IMR-90 (cell line): ENCODE data around the gene SLC2A11. TPM values are rescaled to one million over a fixed set of nuclear protein-coding genes. Genes with fewer than 3 reads are reported as not detected.

Experiments
- ATAC-seq: fragments of 200-7000 bp; cut with Tn5 transposase; 2 replicates; pipeline ENCODE4 v1.9.1; 2020; ENCODE audit warnings: low read depth, mild to moderate bottlenecking, moderate library complexity
- BruUV-seq: library from RNA; stranded (reverse); fragments of 400-500 nt; replicated peaks from 2 replicates; lab custom pipeline; 2021; lab: Mats Ljungman, UMichigan
- CTCF ChIA-PET: fragments of 300-600 bp; formaldehyde crosslinking; extraction: SDS; loops from one replicate; lab custom pipeline; 2021; ENCODE audit warnings: antibody characterized with exemption; lab: Yijun Ruan, JAX
- POLR2A ChIA-PET: fragments of 300-600 bp; sonication (Branson Sonifier 250); formaldehyde crosslinking; loops from one replicate; lab custom pipeline; 2022; ENCODE audit warnings: antibody characterized with exemption; ENCODE audit not compliant: unreplicated experiment; lab: Charles Lee
- DNase-seq: peaks from one replicate; pipeline ENCODE4 v3.0.0; 2013
- H2AFZ ChIP-seq: replicated peaks from 2 replicates; pipeline ENCODE3; 2013; ENCODE audit warnings: low read length, mild to moderate bottlenecking; ENCODE audit not compliant: poor library complexity
- H2AK5ac ChIP-seq: 2 replicates; pipeline ENCODE4 v1.6.1; 2013; ENCODE audit warnings: low read depth, low read length, inconsistent platforms
- H2AK9ac ChIP-seq: replicated peaks from 2 replicates; pipeline ENCODE3; 2013; ENCODE audit warnings: mild to moderate bottlenecking, low read depth, low read length, moderate library complexity; ENCODE audit not compliant: poor library complexity
- H2BK120ac ChIP-seq: 2 replicates; pipeline ENCODE4 v1.6.1; 2013; ENCODE audit warnings: low read depth, low read length, inconsistent platforms
- H2BK15ac ChIP-seq: 3 replicates; pipeline ENCODE4 v1.6.1; 2013; ENCODE audit warnings: low read depth, low read length, inconsistent platforms
- H2BK20ac ChIP-seq: 2 replicates; pipeline ENCODE4 v1.6.1; 2013; ENCODE audit warnings: low read depth, mild to moderate bottlenecking, inconsistent platforms, low read length, moderate library complexity
- H2BK5ac ChIP-seq: 2 replicates; pipeline ENCODE4 v1.6.1; 2013; ENCODE audit warnings: mild to moderate bottlenecking, low read depth, low read length, inconsistent platforms; ENCODE audit not compliant: poor library complexity, severe bottlenecking
- H3K14ac ChIP-seq: replicated peaks from 2 replicates; pipeline ENCODE4 v1.6.1; 2013; ENCODE audit warnings: low read depth, low read length, inconsistent platforms
- H3K18ac ChIP-seq: 2 replicates; pipeline ENCODE4 v1.6.1; 2013; ENCODE audit warnings: low read depth, low read length, control low read depth
- H3K23ac ChIP-seq: 2 replicates; pipeline ENCODE4 v1.6.1; 2013; ENCODE audit warnings: low read depth, low read length, inconsistent platforms
- H3K27ac ChIP-seq: 2 replicates; pipeline ENCODE4 v1.5.1; 2013; ENCODE audit warnings: mild to moderate bottlenecking, control low read depth, low read length; ENCODE audit not compliant: insufficient read depth
- H3K27me3 ChIP-seq: 2 replicates; pipeline ENCODE4 v1.6.1; 2013; ENCODE audit warnings: low read length; ENCODE audit not compliant: control insufficient read depth, insufficient read depth
- H3K36me3 ChIP-seq: 2 replicates; pipeline ENCODE4 v1.6.1; 2013; ENCODE audit warnings: low read length, mixed read lengths; ENCODE audit not compliant: control insufficient read depth, insufficient read depth
- H3K4ac ChIP-seq: 2 replicates; pipeline ENCODE4 v1.6.1; 2013; ENCODE audit warnings: low read depth, low read length, inconsistent platforms
- H3K4me1 ChIP-seq: 2 replicates; pipeline ENCODE4 v1.6.1; 2013; ENCODE audit warnings: low read length, mixed read lengths; ENCODE audit not compliant: control insufficient read depth, insufficient read depth
- H3K4me2 ChIP-seq: 2 replicates; pipeline ENCODE4 v1.6.1; 2013; ENCODE audit warnings: low read depth, mild to moderate bottlenecking, control low read depth, low read length, moderate library complexity
- H3K4me3 ChIP-seq: 2 replicates; pipeline ENCODE4 v1.5.1; 2013; ENCODE audit warnings: low read depth, mild to moderate bottlenecking, control low read depth, low read length, moderate library complexity; ENCODE audit not compliant: insufficient read depth
- H3K56ac ChIP-seq: 2 replicates; pipeline ENCODE4 v1.6.1; 2013; ENCODE audit warnings: low read length, inconsistent platforms; ENCODE audit not compliant: insufficient read depth; ENCODE audit errors: extremely low read depth
- H3K79me1 ChIP-seq, 2 experiments: 2 replicates each; pipeline ENCODE4 v1.6.1; 2013; ENCODE audit warnings: low read length in 2 of 2, inconsistent platforms in 1 of 2, low read depth in 1 of 2
- H3K9ac ChIP-seq: 2 replicates; pipeline ENCODE4 v1.6.1; 2013; ENCODE audit warnings: low read depth, low read length, control low read depth
- H3K9me1 ChIP-seq: 2 replicates; pipeline ENCODE4 v1.6.1; 2013; ENCODE audit warnings: low read length, inconsistent platforms; ENCODE audit not compliant: insufficient read depth
- H3K9me3 ChIP-seq: 2 replicates; pipeline ENCODE4 v1.6.1; 2013; ENCODE audit warnings: low read length; ENCODE audit not compliant: control insufficient read depth, insufficient read depth
- H4K20me1 ChIP-seq: 2 replicates; pipeline ENCODE4 v1.6.1; 2013; ENCODE audit warnings: low read length, inconsistent platforms; ENCODE audit not compliant: insufficient read depth
- H4K5ac ChIP-seq: 2 replicates; pipeline ENCODE4 v1.6.1; 2013; ENCODE audit warnings: mild to moderate bottlenecking, low read depth, low read length, control low read depth
- H4K8ac ChIP-seq, 2 experiments: 2 replicates each; pipeline ENCODE4 v1.6.1; 2013; ENCODE audit warnings: low read depth in 2 of 2, low read length in 2 of 2, control low read depth in 1 of 2, inconsistent platforms in 1 of 2
- H4K91ac ChIP-seq: 2 replicates; pipeline ENCODE4 v1.6.1; 2013; ENCODE audit warnings: low read depth, low read length, inconsistent platforms; ENCODE audit not compliant: insufficient read depth
- BHLHE40 ChIP-seq: fragments of 150-350 bp; IDR thresholded peaks from 2 replicates; pipeline ENCODE4 v1.6.1; 2016; ENCODE audit warnings: mild to moderate bottlenecking, low read depth, low read length
- CEBPB ChIP-seq: IDR thresholded peaks from 2 replicates; pipeline ENCODE4 v1.6.1; 2012; ENCODE audit warnings: low read depth, low read length, improper control_type of control experiment
- CHD1 ChIP-seq: IDR thresholded peaks from 2 replicates; pipeline ENCODE4 v1.6.1; 2012; ENCODE audit warnings: low read depth, low read length, improper control_type of control experiment
- CTCF ChIP-seq: conservative IDR thresholded peaks from 2 replicates; pipeline ENCODE4 v1.5.1; 2012; ENCODE audit warnings: mild to moderate bottlenecking, low read depth, low read length, improper control_type of control experiment
- ELK1 ChIP-seq: fragments of 150-350 bp; IDR thresholded peaks from 2 replicates; pipeline ENCODE4 v1.6.1; 2016; ENCODE audit warnings: low read depth, mild to moderate bottlenecking, low read length, moderate library complexity, borderline replicate concordance
- FOS ChIP-seq: fragments of 150-350 bp; IDR thresholded peaks from 2 replicates; pipeline ENCODE4 v1.6.1; 2016; ENCODE audit warnings: low read depth, low read length
- MAFK ChIP-seq: IDR thresholded peaks from 2 replicates; pipeline ENCODE4 v1.6.1; 2012; ENCODE audit warnings: low read depth, low read length, improper control_type of control experiment
- MAZ ChIP-seq: IDR thresholded peaks from 2 replicates; pipeline ENCODE4 v1.6.1; 2012; ENCODE audit warnings: low read depth, mild to moderate bottlenecking, low read length, improper control_type of control experiment, moderate library complexity, borderline replicate concordance
- MXI1 ChIP-seq: IDR thresholded peaks from 2 replicates; pipeline ENCODE4 v1.6.1; 2012; ENCODE audit warnings: low read depth, mild to moderate bottlenecking, low read length, moderate library complexity, borderline replicate concordance
- NFE2L2 ChIP-seq: fragments of 150-350 bp; IDR thresholded peaks from 2 replicates; pipeline ENCODE4 v1.6.1; 2016; ENCODE audit warnings: low read depth, mild to moderate bottlenecking, low read length
- POLR2A ChIP-seq: IDR thresholded peaks from 2 replicates; pipeline ENCODE4 v1.6.1; 2012; ENCODE audit warnings: mild to moderate bottlenecking, low read depth, low read length
- RAD21 ChIP-seq: IDR thresholded peaks from 2 replicates; pipeline ENCODE4 v1.6.1; 2012; ENCODE audit warnings: low read length, improper control_type of control experiment
- RFX5 ChIP-seq: IDR thresholded peaks from 2 replicates; pipeline ENCODE4 v1.8.0; 2012; ENCODE audit warnings: low read depth, mild to moderate bottlenecking, low read length, moderate library complexity
- SMC3 ChIP-seq: fragments of 150-350 bp; IDR thresholded peaks from 2 replicates; pipeline ENCODE4 v1.6.1; 2016; ENCODE audit warnings: low read depth, mild to moderate bottlenecking, antibody characterized with exemption, low read length, moderate library complexity
- USF2 ChIP-seq: fragments of 150-350 bp; IDR thresholded peaks from 2 replicates; pipeline ENCODE4 v1.6.1; 2017; ENCODE audit warnings: mild to moderate bottlenecking, antibody characterized with exemption, low read length, low read depth
- WGBS, 2 experiments: methylation state at CpG; one replicate each; pipeline versions ENCODE4 v1.1.5 to v1.1.7; 2013; ENCODE audit warnings: missing lambda C conversion rate in 2 of 2; ENCODE audit not compliant: insufficient read length in 1 of 2; ENCODE audit errors: extremely low coverage in 2 of 2; 5-methylcytosine and 5-hydroxymethylcytosine counted together
- dilution Hi-C: fragments of 300-500 bp; cut with HindIII; formaldehyde crosslinking; loops from one replicate; pipeline ENCODE4 v1.14.3; 2018; ENCODE audit warnings: low sequenced_read_pairs; ENCODE audit not compliant: unreplicated experiment
- in situ Hi-C: fragments of 300-500 bp; cut with MboI; formaldehyde crosslinking; loops from 3 replicates; pipeline ENCODE4 v1.14.3; 2019; ENCODE audit warnings: low sequenced_read_pairs, inconsistent platforms, mixed read lengths
- intact Hi-C: fragments of 100-400 bp; cut with micrococcal nuclease; formaldehyde crosslinking; loops from 2 replicates; pipeline ENCODE4 v1.10.0; 2022
- polyA plus RNA-seq, 3 experiments: library from polyadenylated mRNA; depleted of rRNA; stranded (reverse); fragments of >200 nt; gene quantifications; 2 replicates each; pipeline ENCODE4 v1.2.3, GENCODE V29; 2012; ENCODE audit warnings: low replicate concordance in 1 of 3
- total RNA-seq: library from RNA; depleted of rRNA; stranded (reverse); fragments of >200 nt; gene quantifications from 2 replicates; pipeline ENCODE4 v1.2.3, GENCODE V29; 2012

Gene SLC2A11
- total and polyA plus RNA-seq, 2 of the 4 experiments (the other 2 are of a cell fraction), result 3.2 to 8.7 TPM

DNA sequence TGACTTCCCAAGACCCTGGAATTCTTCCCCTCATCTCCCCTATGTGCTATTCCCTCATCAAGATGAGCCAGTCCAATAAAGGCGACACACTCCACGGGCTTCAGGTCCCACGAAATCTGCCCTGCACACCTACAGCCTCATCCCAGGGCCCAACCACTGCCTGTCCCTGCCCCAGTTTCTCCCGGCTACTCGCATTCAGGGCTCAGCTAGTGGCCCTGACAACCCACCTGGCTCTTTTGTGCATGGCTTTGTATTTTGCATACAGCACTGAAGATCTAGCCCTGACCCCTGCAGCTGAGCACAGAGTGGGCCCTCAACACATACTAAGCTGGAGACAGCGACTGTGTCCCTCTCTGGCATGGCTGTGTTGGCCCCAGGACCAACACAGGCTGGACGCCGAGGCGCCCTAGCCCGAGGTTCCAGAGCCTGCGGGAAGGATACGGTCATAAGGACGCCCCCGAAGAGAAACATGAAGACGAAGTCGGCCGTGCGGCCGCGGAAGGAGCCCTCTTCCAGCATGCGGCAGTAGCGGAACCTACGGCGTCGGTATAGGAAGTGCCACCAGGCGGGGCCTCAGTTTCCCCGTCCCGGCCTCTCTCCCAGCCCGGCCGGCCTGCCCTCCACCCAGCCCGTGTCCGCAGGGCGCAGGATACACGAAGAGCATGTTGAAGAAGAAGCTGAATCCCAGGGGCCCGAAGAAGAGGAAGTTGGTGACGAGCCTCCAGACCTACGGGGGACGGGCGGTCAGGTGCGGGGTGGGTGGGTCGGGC, 19.6 kb upstream of the SLC2A11 start:
- TF ChIP-seq CEBPB (no peak), FOS (no peak), ELK1 (no peak), USF2 (no peak), CTCF (no peak), MAZ (no peak), CHD1 (no peak), SMC3 (no peak), MXI1 (no peak), MAFK (no peak), BHLHE40 (no peak), POLR2A (no peak), NFE2L2 (no peak), RFX5 (no peak), RAD21 (no peak)
- H3K4me2 ChIP-seq, result no peak overlapping the region; the same call in 1 of the 2 replicates
- H2AK9ac ChIP-seq, result no peak overlapping the region
- H4K20me1 ChIP-seq, result peaks cover 13% of the 10 kb centered on the region; the same call in 1 of the 2 replicates
- no peak overlapping the region for H3K27ac ChIP-seq
- no TSS peak for BruUV-seq
- ChIA-PET POLR2A (no interaction called here), CTCF (no interaction called here)
- dilution Hi-C loops (no loop called here), intact Hi-C loops (no loop called here), in situ Hi-C loops (no loop called here)
- peaks cover 2% of the 10 kb centered on the region for H3K4me1 ChIP-seq
- no peak overlapping the region for H2BK120ac ChIP-seq
- no peak overlapping the region for H3K14ac ChIP-seq
- H3K23ac ChIP-seq, result no peak overlapping the region
- H3K4me3 ChIP-seq, result no peak overlapping the region
- H3K9me3 ChIP-seq, result no peaks in the 10 kb centered on the region
- no peak overlapping the region for H2BK5ac ChIP-seq
- no peak overlapping the region for H3K18ac ChIP-seq
- 24% methylated on average over 10 of the region's 41 CpGs; no CpG with 5 or more reads in 1 of the 2 experiments for WGBS, 2 experiments
- H3K9ac ChIP-seq, result no peak overlapping the region
- no peaks in the 10 kb centered on the region for H3K9me1 ChIP-seq
- peaks cover 0 to 8% of the 10 kb centered on the region in 2 experiments; a peak in 1 of 4 replicates for H3K79me1 ChIP-seq
- no peak overlapping the region for H2BK15ac ChIP-seq
- H2AFZ ChIP-seq, result no peak overlapping the region
- no peak overlapping the region for H4K91ac ChIP-seq
- no peak overlapping the region for H3K4ac ChIP-seq
- no peaks in the 10 kb centered on the region; the same call in 1 of the 2 replicates for H3K27me3 ChIP-seq
- H2AK5ac ChIP-seq, result no peak overlapping the region
- no peak overlapping the region for H4K8ac ChIP-seq
- no peak for DNase-seq
- peaks cover 31% of the 10 kb centered on the region for H3K36me3 ChIP-seq
- H2BK20ac ChIP-seq, result no peak overlapping the region
- no peak overlapping the region for H4K5ac ChIP-seq
- no peak for ATAC-seq
- no peak overlapping the region for H3K56ac ChIP-seq
